Brain microvascular endothelial cell (primary cell): ENCODE results near the gene PCGF2.

Experiments used
- DNase-seq: peaks from one replicate; pipeline ENCODE4 v3.0.0-alpha.2; 2020
- H3K27ac ChIP-seq: fragments of 250-450 bp; sonication (Bioruptor Pico); 2 replicates; pipeline ENCODE4 v1.5.1; 2020; ENCODE audit warnings: mild to moderate bottlenecking, moderate library complexity
- H3K27me3 ChIP-seq: fragments of 250-450 bp; sonication (Bioruptor Pico); replicated peaks from 2 replicates; pipeline ENCODE4 v1.5.1; 2020; ENCODE audit warnings: mild to moderate bottlenecking
- H3K36me3 ChIP-seq: fragments of 250-450 bp; sonication (Bioruptor Pico); replicated peaks from 2 replicates; pipeline ENCODE4 v1.5.1; 2020; ENCODE audit warnings: mild to moderate bottlenecking
- H3K4me3 ChIP-seq: 2 replicates; pipeline ENCODE4 v1.5.1; 2011; ENCODE audit warnings: low read depth, mild to moderate bottlenecking, control low read depth, low read length, moderate library complexity
- in situ Hi-C: cut with HindIII; loops from 2 replicates; pipeline ENCODE4 v1.10.0; 2017; ENCODE audit warnings: low sequenced_read_pairs, low pct_ligation_motif_present
- TF ChIP-seq, protein P1 (sequence below): IDR thresholded peaks from 2 replicates; pipeline ENCODE4 v1.5.1; 2011; ENCODE audit warnings: low read depth, mild to moderate bottlenecking, moderate library complexity, low read length, control low read depth, inconsistent platforms; ENCODE audit errors: missing control alignments

The PCGF2 gene

GRCh38 chr17:38762231-38762630 lies 14.1 kb upstream of the PCGF2 start:
- Histone ChIP-seq H3K27ac (no peak overlapping the region), H3K36me3 (peaks cover 76% of the 10 kb centered on the region), H3K27me3 (no peaks in the 10 kb centered on the region), H3K4me3 (no peak overlapping the region)
- TF ChIP-seq, protein P1, sequence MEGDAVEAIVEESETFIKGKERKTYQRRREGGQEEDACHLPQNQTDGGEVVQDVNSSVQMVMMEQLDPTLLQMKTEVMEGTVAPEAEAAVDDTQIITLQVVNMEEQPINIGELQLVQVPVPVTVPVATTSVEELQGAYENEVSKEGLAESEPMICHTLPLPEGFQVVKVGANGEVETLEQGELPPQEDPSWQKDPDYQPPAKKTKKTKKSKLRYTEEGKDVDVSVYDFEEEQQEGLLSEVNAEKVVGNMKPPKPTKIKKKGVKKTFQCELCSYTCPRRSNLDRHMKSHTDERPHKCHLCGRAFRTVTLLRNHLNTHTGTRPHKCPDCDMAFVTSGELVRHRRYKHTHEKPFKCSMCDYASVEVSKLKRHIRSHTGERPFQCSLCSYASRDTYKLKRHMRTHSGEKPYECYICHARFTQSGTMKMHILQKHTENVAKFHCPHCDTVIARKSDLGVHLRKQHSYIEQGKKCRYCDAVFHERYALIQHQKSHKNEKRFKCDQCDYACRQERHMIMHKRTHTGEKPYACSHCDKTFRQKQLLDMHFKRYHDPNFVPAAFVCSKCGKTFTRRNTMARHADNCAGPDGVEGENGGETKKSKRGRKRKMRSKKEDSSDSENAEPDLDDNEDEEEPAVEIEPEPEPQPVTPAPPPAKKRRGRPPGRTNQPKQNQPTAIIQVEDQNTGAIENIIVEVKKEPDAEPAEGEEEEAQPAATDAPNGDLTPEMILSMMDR: no peak
- in situ Hi-C loops: no loop called here
- no peak for DNase-seq

DNA sequence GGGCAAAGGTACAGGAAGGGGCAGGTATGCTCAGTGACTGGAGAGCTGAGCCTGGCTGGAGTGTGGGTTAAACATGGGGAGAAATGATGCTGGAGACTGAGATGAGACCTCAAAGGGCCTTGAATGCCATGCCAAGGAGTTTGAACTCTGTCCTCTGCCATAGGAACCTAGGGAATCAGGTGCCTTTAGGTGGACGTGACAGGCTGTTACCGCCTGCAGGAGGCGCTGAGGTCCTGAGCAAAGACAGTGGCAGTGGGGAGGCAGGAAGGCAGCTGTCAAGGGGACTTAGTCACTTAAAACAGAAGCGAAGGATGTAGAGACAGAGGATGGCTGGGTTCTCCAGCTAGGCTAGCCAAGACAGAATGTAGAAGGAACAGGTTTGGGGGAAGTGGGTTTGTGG lies 13.5 kb upstream of the PCGF2 start:
- Histone ChIP-seq H3K27ac (no peak overlapping the region), H3K36me3 (peaks cover 77% of the 10 kb centered on the region), H3K27me3 (no peaks in the 10 kb centered on the region), H3K4me3 (no peak overlapping the region)
- peak; percentile 27 for DNase-seq
- TF ChIP-seq, protein P1: peak; percentile 73
- in situ Hi-C loops: no loop called here

GRCh38 chr17:38753071-38753506 lies 5.0 kb upstream of the PCGF2 start:
- Histone ChIP-seq H3K36me3 (peaks cover 31% of the 10 kb centered on the region), H3K4me3 (peak overlapping the region; percentile 99), H3K27me3 (no peaks in the 10 kb centered on the region), H3K27ac (peak overlapping the region; percentile 77)
- no peak for DNase-seq
- in situ Hi-C loops: no loop called here
- TF ChIP-seq, protein P1: no peak

DNA sequence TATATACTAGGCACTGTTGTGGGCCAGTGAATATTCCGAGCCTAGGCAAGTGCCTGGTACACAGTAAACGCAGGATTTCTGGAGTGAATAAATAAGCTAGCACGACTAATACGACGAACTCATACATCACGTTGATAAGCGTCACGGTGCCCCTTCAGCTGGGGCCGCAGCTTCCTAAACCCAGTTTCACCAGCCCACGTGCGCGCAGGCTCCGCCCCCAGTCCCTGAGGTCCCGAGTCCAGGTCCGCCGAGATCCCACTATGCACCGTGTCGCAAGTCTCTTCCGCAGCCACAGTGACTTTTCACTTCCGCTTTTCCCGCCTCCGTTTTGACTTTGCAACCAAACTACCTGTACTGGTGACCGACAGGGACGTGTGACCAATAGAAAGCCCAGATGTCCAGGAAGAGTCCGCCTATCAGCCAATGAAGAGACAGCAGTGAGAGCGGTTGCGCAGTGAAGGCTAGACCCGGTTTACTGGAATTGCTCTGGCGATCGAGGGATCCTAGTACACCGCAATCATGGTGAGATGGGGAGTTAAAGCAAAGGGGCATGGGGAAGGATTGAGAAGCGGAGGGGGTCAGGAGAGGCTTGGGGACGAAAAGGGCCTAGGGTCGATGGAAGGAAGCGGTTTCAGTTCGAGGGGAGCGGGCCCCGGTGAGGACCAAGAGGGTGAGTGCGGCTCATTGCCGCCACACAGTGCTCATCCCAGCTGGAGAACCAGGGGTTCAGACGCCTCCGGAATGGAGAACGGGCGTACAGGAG lies 4.4 kb upstream of the PCGF2 start, which contains the start of gene PSMB3:
Gene PSMB3, plus strand, starts transcription at position 434 of the 763 bp plus-strand sequence. Its CDS starts 86 bp downstream, at position 520.
- peak within 1 kb of the TSS; percentile 99 for H3K4me3 ChIP-seq
- peaks cover 26% of the 10 kb centered on the region for H3K36me3 ChIP-seq
- no peaks in the 10 kb centered on the region for H3K27me3 ChIP-seq
- peak; percentile 99 for DNase-seq
- TF ChIP-seq, protein P1: no peak
- H3K27ac ChIP-seq: peak within 1 kb of the TSS; percentile 77
- in situ Hi-C loops: no loop called here

DNA sequence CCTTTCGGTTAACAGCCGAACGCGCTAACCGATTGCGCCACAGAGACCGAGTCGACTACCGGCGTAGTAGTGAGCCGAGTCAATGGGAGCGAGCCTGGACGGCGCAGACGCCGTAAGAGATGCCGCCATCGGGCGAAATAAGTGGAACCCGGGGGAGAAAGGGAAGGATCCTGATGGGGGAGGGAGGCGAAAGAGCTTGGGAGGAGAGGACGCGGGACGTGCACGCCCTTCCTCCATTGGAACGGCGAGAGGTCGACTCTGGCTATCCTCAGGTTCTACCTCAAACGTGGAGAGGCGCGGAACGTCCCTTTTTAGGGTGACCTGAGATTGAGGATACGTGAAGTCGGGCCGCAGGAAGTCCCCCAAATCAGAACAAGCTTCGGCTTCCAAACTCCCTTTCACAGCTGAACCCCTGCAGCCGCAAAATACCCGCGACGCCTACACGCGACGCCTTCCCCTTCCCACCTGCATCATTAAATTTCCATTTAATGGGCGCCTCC lies 3.7 kb upstream of the PCGF2 start:
- peak overlapping the region; percentile 77 for H3K27ac ChIP-seq
- DNase-seq: peak; percentile 73
- TF ChIP-seq, protein P1: no peak
- H3K4me3 ChIP-seq: peak overlapping the region; percentile 99
- in situ Hi-C loops: no loop called here
- peaks cover 20% of the 10 kb centered on the region for H3K36me3 ChIP-seq
- no peaks in the 10 kb centered on the region for H3K27me3 ChIP-seq
